ENCODE data around the gene CNTRL. TPM values are rescaled to one million over a fixed set of nuclear protein-coding genes. Genes with fewer than 3 reads are reported as not detected.

The CNTRL gene
- total and polyA plus RNA-seq, 12 donors, result 7.4 to 19.1 (median 9.7) TPM

DNA sequence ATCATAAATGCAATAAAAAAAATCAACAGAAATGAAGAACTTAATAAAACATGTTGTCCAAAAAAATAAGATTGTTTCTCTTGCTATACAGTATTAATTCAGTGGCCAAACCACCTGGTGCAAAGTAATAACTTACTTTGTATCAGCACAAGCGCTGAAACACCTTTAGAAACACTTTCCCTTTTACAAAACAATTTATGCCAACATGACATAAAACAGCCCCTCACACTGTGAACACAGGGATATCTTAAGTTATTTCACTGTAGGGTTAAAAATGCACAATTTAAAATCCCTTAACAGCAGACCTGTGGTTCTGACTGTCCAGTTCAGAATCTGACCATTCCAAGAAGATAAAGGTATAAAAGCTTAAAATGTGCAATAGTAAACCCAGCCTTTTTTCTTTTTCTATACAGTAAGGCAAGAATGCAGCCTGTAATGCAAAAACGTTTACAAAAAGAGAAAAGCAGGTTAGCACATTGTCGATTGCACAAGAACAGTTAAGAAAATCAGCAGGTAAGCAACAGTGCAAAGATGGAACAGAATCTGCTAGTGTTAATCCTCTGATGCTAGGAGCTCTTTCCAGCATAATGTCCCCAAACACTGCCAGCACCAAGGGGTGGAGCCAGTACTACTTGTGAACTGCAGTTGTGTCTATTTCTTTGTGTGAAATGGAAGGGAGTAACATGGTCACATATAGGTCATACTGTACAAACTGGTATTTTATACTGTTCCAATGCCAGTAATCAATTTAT lies 105.4 kb downstream of the CNTRL start:
- no peak overlapping the region for H3K27ac ChIP-seq
- H3K36me3 ChIP-seq (replicated peaks in 1 of 2), result peaks cover 0 to 27% of the 10 kb centered on the region in 2 donors
- intact Hi-C loops (cut with DNase I), result no loop called here
- no peaks in the 10 kb centered on the region for H3K27me3 ChIP-seq
- 79 to 86% (median 82%) methylated on average over 3 of the region's 3 CpGs for WGBS, 4 donors
- no peaks in the 10 kb centered on the region for H3K9me3 ChIP-seq (replicated peaks in 1 of 3)
- no peak for DNase-seq
- no peak overlapping the region for H3K4me3 ChIP-seq
- no peak for TF ChIP-seq POLR2A (IDR thresholded peaks at IDR 0.05)
- TF ChIP-seq, protein P1, sequence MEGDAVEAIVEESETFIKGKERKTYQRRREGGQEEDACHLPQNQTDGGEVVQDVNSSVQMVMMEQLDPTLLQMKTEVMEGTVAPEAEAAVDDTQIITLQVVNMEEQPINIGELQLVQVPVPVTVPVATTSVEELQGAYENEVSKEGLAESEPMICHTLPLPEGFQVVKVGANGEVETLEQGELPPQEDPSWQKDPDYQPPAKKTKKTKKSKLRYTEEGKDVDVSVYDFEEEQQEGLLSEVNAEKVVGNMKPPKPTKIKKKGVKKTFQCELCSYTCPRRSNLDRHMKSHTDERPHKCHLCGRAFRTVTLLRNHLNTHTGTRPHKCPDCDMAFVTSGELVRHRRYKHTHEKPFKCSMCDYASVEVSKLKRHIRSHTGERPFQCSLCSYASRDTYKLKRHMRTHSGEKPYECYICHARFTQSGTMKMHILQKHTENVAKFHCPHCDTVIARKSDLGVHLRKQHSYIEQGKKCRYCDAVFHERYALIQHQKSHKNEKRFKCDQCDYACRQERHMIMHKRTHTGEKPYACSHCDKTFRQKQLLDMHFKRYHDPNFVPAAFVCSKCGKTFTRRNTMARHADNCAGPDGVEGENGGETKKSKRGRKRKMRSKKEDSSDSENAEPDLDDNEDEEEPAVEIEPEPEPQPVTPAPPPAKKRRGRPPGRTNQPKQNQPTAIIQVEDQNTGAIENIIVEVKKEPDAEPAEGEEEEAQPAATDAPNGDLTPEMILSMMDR (IDR thresholded peaks at IDR 0.05), result no peak
- H3K4me1 ChIP-seq (replicated peaks in 1 of 2), result peaks cover 7 to 44% of the 10 kb centered on the region in 2 donors

DNA sequence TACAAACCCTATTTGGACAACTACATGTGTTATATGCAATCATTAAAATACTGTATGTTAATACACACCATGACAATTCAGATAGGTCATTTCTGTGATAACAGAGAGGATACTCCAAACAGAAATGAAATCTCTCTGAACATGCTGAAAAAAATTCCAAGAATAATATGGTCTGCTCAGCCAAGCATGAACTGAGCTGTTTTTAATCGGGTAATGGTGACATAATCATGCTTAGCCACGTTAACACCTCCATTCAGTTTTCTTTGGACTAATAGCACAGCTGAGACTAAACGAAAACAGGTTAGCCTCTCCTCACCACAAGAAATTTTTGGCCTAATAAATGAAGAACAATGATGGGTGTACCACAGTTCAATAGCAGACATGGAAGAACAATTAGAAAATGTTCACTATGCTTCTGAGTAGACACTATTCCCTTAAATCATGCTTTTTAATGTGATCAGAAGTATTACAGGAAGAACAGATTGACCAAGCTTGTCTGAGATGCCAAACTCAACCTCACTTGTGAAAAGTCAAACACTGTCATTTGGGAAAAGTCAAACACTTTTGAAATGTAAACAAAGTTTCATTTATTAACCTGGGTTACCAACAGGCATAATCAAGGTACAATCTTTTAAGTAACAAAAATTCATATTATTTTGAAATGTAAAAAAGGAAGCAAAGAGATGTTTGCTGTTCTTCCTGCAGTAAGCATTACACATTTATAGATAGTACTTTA lies 107.5 kb downstream of the CNTRL start:
- Histone ChIP-seq H3K4me1 (replicated peaks in 1 of 2) (peaks cover 4 to 50% of the 10 kb centered on the region in 2 donors), H3K27ac (peak overlapping the region in 2 of 5 donors; percentile 9 to 15), H3K4me3 (no peak overlapping the region), H3K9me3 (replicated peaks in 1 of 3) (no peaks in the 10 kb centered on the region), H3K36me3 (replicated peaks in 1 of 2) (peaks cover 0 to 27% of the 10 kb centered on the region in 2 donors), H3K27me3 (no peaks in the 10 kb centered on the region)
- TF ChIP-seq, protein P1 (IDR thresholded peaks at IDR 0.05), result no peak
- no peak for TF ChIP-seq POLR2A (IDR thresholded peaks at IDR 0.05)
- DNase-seq, result no peak
- 85 to 88% (median 86%) methylated on average over 3 of the region's 3 CpGs for WGBS, 4 donors
- intact Hi-C loops (cut with DNase I), result no loop called here

DNA sequence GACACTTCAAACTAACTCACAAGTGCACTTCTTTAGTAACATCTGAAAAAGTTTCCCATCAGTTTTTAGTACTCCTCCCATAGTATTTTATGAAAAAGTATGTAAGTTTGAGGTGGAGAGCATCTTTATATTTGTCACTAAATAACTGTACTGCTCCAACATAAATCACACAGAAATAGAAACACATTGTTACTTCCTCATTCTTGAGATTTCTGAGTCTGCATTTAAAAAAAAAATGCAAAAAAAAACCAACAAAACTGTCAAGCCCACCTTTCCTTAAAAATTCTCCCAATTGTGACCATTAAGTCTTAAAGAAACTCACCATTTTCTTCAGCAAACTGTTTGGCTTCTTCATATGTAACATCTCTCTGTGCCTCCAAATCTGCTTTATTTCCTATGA lies 108.2 kb downstream of the CNTRL start:
- H3K4me1 ChIP-seq (replicated peaks in 1 of 2), result peaks cover 8 to 58% of the 10 kb centered on the region in 2 donors
- H3K9me3 ChIP-seq (replicated peaks in 1 of 3), result no peaks in the 10 kb centered on the region

More for the DNA sequence above, 108.2 kb downstream of the CNTRL start:
- Histone ChIP-seq H3K4me3 (no peak overlapping the region), H3K27me3 (no peaks in the 10 kb centered on the region), H3K36me3 (replicated peaks in 1 of 2) (peaks cover 0 to 27% of the 10 kb centered on the region in 2 donors), H3K27ac (no peak overlapping the region)
- no peak for TF ChIP-seq POLR2A (IDR thresholded peaks at IDR 0.05)
- TF ChIP-seq, protein P1 (IDR thresholded peaks at IDR 0.05), result no peak
- no peak for DNase-seq
- intact Hi-C loops (cut with DNase I), result no loop called here
